Neural cell (in vitro differentiated cells): Measurements from ENCODE around the gene CNFN.

Experiments used
- CTCF ChIP-seq: fragments of 450-650 bp; IDR thresholded peaks from 2 replicates; pipeline ENCODE4 v1.5.1; 2014; ENCODE audit warnings: antibody characterized with exemption, mild to moderate bottlenecking, moderate library complexity; ENCODE audit not compliant: poor library complexity, severe bottlenecking
- EZH2 ChIP-seq: fragments of 200-600, 300-800 bp; shearing (Covaris generic), sonication (generic); IDR thresholded peaks from 2 replicates; pipeline ENCODE4 v1.6.1; 2014; ENCODE audit warnings: antibody characterized with exemption, low read length, borderline replicate concordance, mild to moderate bottlenecking; ENCODE audit not compliant: insufficient read depth, poor library complexity, severe bottlenecking
- TF ChIP-seq, protein P1 (sequence below): IDR thresholded peaks from 2 replicates; pipeline ENCODE4 v1.6.1; 2012; ENCODE audit warnings: borderline replicate concordance

GRCh38 chr19:42353341-42354015, 36.6 kb downstream of the CNFN start:
- TF ChIP-seq CTCF, result no peak
- TF ChIP-seq, protein P1, sequence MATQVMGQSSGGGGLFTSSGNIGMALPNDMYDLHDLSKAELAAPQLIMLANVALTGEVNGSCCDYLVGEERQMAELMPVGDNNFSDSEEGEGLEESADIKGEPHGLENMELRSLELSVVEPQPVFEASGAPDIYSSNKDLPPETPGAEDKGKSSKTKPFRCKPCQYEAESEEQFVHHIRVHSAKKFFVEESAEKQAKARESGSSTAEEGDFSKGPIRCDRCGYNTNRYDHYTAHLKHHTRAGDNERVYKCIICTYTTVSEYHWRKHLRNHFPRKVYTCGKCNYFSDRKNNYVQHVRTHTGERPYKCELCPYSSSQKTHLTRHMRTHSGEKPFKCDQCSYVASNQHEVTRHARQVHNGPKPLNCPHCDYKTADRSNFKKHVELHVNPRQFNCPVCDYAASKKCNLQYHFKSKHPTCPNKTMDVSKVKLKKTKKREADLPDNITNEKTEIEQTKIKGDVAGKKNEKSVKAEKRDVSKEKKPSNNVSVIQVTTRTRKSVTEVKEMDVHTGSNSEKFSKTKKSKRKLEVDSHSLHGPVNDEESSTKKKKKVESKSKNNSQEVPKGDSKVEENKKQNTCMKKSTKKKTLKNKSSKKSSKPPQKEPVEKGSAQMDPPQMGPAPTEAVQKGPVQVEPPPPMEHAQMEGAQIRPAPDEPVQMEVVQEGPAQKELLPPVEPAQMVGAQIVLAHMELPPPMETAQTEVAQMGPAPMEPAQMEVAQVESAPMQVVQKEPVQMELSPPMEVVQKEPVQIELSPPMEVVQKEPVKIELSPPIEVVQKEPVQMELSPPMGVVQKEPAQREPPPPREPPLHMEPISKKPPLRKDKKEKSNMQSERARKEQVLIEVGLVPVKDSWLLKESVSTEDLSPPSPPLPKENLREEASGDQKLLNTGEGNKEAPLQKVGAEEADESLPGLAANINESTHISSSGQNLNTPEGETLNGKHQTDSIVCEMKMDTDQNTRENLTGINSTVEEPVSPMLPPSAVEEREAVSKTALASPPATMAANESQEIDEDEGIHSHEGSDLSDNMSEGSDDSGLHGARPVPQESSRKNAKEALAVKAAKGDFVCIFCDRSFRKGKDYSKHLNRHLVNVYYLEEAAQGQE, result no peak
- TF ChIP-seq EZH2, result no peak
